Left ventricle myocardium inferior (tissue), 1 donor: ENCODE measurements around the gene ATF7. TPM values are rescaled to one million over a fixed set of nuclear protein-coding genes. Genes with fewer than 3 reads are reported as not detected.
A peak's percentile ranks its signal among the peaks of the same experiment; 100 is the strongest.

Experiments
- DNase-seq: peaks from one replicate; pipeline ENCODE4 v3.0.0-alpha.2; 2020
- H3K27ac ChIP-seq: fragments of 200-600 bp; replicated peaks from 2 replicates; pipeline ENCODE4 v1.8.0; 2021
- H3K27me3 ChIP-seq: fragments of 200-600 bp; 2 replicates; pipeline ENCODE4 v1.8.0; 2021; ENCODE audit warnings: low read depth
- H3K36me3 ChIP-seq: fragments of 200-600 bp; 2 replicates; pipeline ENCODE4 v1.8.0; 2021
- H3K4me1 ChIP-seq: fragments of 200-600 bp; 2 replicates; pipeline ENCODE4 v1.8.0; 2021
- H3K4me3 ChIP-seq: fragments of 200-600 bp; 2 replicates; pipeline ENCODE4 v1.8.0; 2021; ENCODE audit warnings: mild to moderate bottlenecking, moderate library complexity
- H3K9me3 ChIP-seq: fragments of 200-600 bp; replicated peaks from 2 replicates; pipeline ENCODE4 v1.8.0; 2021
- intact Hi-C: fragments of 100-400 bp; cut with micrococcal nuclease; formaldehyde crosslinking; loops from one replicate; pipeline ENCODE4 v1.11.0; 2022
- total RNA-seq: library from RNA; stranded (reverse); fragmentation: NEBNext Ultra II Directional; extraction: Animal tissue kit (Norgen Biotek cat#: 25700); gene quantifications from one replicate; pipeline ENCODE4 v1.2.1, GENCODE V29; 2021
- TF ChIP-seq, protein P1 (sequence below): fragments of 200-600 bp; IDR thresholded peaks from 2 replicates; pipeline ENCODE4 v1.8.0; 2021; ENCODE audit warnings: antibody characterized with exemption, mild to moderate bottlenecking, borderline replicate concordance
- donor health status: DM: no; HTN: yes; CAD: no; lungs with severe emphysema.

Gene ATF7
- total RNA-seq, 1 donor from 2014 or later = 29.8 TPM

DNA sequence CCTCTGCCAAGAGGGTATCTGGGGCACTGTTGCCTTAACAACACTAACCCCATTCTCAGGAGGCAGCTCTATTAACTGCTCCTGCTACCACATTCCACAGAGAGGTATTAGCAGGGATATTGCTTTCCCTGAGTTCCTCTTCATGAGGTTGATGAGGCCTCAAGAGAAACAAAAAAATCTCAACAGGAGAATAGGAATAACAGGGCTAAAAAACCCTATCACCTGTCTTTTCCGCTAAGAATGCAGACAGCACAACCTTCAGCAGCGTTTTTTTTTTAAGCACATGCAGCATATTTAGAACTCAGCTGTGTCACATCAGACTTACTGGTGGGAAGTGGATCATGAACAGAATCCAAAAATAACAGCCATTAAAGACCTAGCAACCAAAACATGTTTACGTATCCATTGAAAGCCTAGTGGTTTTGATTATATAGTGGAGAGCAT, 29.2 kb downstream of the ATF7 start:
- Histone ChIP-seq H3K36me3 (no peaks in the 10 kb centered on the region), H3K4me1 (peaks cover 99% of the 10 kb centered on the region), H3K4me3 (peak overlapping the region; percentile 35), H3K27me3 (no peaks in the 10 kb centered on the region), H3K9me3 (no peaks in the 10 kb centered on the region), H3K27ac (peak overlapping the region; percentile 84)
- intact Hi-C loops = no loop called here
- no peak for DNase-seq
- TF ChIP-seq, protein P1, sequence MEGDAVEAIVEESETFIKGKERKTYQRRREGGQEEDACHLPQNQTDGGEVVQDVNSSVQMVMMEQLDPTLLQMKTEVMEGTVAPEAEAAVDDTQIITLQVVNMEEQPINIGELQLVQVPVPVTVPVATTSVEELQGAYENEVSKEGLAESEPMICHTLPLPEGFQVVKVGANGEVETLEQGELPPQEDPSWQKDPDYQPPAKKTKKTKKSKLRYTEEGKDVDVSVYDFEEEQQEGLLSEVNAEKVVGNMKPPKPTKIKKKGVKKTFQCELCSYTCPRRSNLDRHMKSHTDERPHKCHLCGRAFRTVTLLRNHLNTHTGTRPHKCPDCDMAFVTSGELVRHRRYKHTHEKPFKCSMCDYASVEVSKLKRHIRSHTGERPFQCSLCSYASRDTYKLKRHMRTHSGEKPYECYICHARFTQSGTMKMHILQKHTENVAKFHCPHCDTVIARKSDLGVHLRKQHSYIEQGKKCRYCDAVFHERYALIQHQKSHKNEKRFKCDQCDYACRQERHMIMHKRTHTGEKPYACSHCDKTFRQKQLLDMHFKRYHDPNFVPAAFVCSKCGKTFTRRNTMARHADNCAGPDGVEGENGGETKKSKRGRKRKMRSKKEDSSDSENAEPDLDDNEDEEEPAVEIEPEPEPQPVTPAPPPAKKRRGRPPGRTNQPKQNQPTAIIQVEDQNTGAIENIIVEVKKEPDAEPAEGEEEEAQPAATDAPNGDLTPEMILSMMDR = no peak

DNA sequence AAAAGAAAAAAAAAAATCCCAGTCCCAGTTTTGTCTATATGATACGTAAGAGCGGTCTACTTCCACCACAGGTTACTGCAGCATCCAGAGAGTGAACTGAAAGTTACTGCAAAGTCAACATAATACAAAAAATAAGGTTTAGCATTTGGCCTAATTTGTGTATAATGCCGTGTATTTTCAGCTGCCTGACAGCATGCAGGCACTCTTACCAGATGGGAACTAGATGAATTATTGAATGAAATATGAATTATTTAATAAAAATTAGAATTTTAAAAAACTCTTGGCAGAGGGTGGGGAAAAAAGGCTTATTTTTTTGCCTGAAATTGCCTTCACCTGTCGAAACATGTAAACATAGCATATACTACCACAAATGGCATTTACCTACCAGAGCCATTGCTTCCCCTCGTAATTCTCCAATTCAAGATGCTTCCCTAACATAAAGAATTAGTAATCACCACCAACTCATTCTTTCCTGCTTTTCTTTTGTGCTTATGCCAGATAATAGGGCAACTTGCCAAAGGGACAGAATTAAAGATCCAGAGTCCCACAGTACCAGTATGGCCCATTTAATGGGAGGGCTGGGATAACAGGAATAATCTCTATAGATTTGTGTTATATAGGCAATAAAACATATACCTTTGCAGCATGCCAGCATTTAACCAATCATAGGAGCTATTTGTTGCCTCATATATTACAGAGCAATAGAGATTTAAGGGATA, 31.1 kb downstream of the ATF7 start:
- DNase-seq = no peak
- Histone ChIP-seq H3K4me3 (no peak overlapping the region), H3K4me1 (peaks cover 99% of the 10 kb centered on the region), H3K27ac (peak overlapping the region; percentile 84), H3K27me3 (no peaks in the 10 kb centered on the region), H3K9me3 (no peaks in the 10 kb centered on the region), H3K36me3 (no peaks in the 10 kb centered on the region)
- TF ChIP-seq, protein P1 = no peak
- intact Hi-C loops = no loop called here

DNA sequence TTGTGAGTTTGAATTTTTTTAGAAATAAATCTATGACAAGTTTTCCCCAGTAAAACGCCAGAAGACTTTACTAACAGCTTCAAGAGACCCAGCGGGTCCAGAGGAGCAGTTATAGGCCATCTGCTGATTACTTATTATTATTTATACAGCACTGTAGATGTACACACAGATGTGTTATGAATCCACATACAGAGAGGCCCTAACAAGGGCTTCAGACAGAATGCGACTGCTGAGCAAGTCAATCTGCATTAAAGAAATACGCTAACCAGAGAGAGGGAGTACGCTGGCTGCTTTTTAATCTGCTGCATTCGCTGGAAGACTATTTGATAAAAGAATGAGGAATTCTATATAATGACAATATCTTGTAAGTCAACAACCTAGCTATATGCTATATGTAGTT, 32.5 kb downstream of the ATF7 start:
- Histone ChIP-seq H3K9me3 (no peaks in the 10 kb centered on the region), H3K4me3 (no peak overlapping the region), H3K27ac (peak overlapping the region; percentile 84), H3K27me3 (no peaks in the 10 kb centered on the region), H3K36me3 (no peaks in the 10 kb centered on the region), H3K4me1 (peaks cover 100% of the 10 kb centered on the region)
- intact Hi-C loops = no loop called here
- DNase-seq = no peak
- TF ChIP-seq, protein P1 = no peak

DNA sequence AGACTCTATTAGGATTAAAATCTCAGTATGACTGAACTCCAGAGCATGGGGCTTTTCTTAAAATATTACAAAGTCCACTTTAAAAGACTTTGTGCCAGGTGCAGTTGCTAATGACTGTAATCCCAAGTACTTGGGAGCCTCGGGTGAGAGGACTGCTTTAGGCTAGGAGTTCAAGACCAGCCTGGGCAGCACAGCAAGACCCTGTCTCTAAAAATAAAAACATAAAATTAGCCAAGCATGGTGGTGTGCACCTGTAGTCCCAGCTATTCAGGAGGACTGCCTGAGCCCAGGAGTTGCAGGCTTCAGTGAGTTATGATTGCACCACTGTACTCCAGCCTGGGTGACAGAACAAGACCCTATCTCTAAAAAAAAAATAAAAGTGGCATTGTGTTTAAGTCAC, 33.2 kb downstream of the ATF7 start:
- H3K4me3 ChIP-seq = no peak overlapping the region
- DNase-seq = no peak
- no peaks in the 10 kb centered on the region for H3K36me3 ChIP-seq
- TF ChIP-seq, protein P1 = no peak
- H3K4me1 ChIP-seq = peaks cover 100% of the 10 kb centered on the region
- no peaks in the 10 kb centered on the region for H3K27me3 ChIP-seq
- peak overlapping the region; percentile 84 for H3K27ac ChIP-seq
- H3K9me3 ChIP-seq = no peaks in the 10 kb centered on the region
- intact Hi-C loops = no loop called here

DNA sequence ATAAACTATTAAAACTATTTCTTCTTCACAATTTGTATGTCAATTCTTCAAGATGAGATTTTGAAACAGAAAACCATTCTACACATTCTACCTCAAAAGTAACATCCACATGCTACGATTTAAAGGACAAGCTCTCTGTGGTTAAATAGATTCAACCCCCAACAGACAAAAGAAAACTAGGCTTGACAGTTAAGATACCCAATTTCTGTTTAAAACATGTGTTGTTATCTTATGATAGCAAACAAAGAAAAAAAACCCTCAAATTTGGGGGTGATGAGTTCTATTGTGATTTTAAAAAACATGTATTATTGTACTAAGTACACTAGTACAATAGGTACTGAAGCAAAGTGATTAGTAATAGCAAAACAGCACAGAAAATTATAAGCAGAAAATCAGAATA, 33.8 kb downstream of the ATF7 start:
- H3K9me3 ChIP-seq = no peaks in the 10 kb centered on the region
- intact Hi-C loops = no loop called here

More for the DNA sequence above, 33.8 kb downstream of the ATF7 start:
- Histone ChIP-seq H3K27me3 (no peaks in the 10 kb centered on the region), H3K27ac (peak overlapping the region; percentile 84), H3K4me1 (peaks cover 94% of the 10 kb centered on the region), H3K36me3 (no peaks in the 10 kb centered on the region), H3K4me3 (no peak overlapping the region)
- TF ChIP-seq, protein P1 = no peak
- DNase-seq = no peak
